IPS-20b (cell line): ENCODE data around the gene TMIE.

Experiments used
- H3K27ac ChIP-seq: one replicate; pipeline ENCODE4 v1.5.1; 2013; ENCODE audit warnings: low read length
- H3K27me3 ChIP-seq: 2 replicates; pipeline ENCODE4 v1.6.1; 2013; ENCODE audit warnings: mild to moderate bottlenecking, low read length, inconsistent platforms; ENCODE audit not compliant: insufficient read depth
- H3K36me3 ChIP-seq: 2 replicates; pipeline ENCODE4 v1.6.1; 2013; ENCODE audit warnings: low read depth, mild to moderate bottlenecking, inconsistent platforms, low read length, moderate library complexity; ENCODE audit not compliant: insufficient read depth
- H3K4me1 ChIP-seq: 2 replicates; pipeline ENCODE4 v1.6.1; 2013; ENCODE audit warnings: mild to moderate bottlenecking, control low read depth, inconsistent platforms, low read length, moderate library complexity; ENCODE audit not compliant: insufficient read depth
- H3K4me3 ChIP-seq: 2 replicates; pipeline ENCODE4 v1.5.1; 2013; ENCODE audit warnings: mild to moderate bottlenecking, low read length, inconsistent platforms
- H3K9ac ChIP-seq: 2 replicates; pipeline ENCODE4 v1.6.1; 2013; ENCODE audit warnings: low read depth, mild to moderate bottlenecking, inconsistent platforms, low read length, moderate library complexity
- H3K9me3 ChIP-seq: 2 replicates; pipeline ENCODE4 v1.6.1; 2013; ENCODE audit warnings: mild to moderate bottlenecking, low read depth, low read length, inconsistent platforms; ENCODE audit not compliant: insufficient read depth

TMIE gene

GRCh38 chr3:46679681-46680080 lies 21.5 kb upstream of the TMIE start:
- Histone ChIP-seq H3K4me1 (no peaks in the 10 kb centered on the region), H3K9ac (no peak overlapping the region), H3K27ac (no peak overlapping the region), H3K9me3 (no peaks in the 10 kb centered on the region), H3K4me3 (no peak overlapping the region), H3K27me3 (no peaks in the 10 kb centered on the region), H3K36me3 (no peaks in the 10 kb centered on the region)

- H3K27me3 ChIP-seq, result no peaks in the 10 kb centered on the region
- no peaks in the 10 kb centered on the region for H3K36me3 ChIP-seq
- H3K9me3 ChIP-seq, result no peaks in the 10 kb centered on the region
- no peak overlapping the region for H3K9ac ChIP-seq
- no peak overlapping the region for H3K27ac ChIP-seq
- no peak overlapping the region for H3K4me3 ChIP-seq
- H3K4me1 ChIP-seq, result no peaks in the 10 kb centered on the region
Measured at GRCh38 chr3:46680298-46680826, 20.8 kb upstream of the TMIE start.

DNA sequence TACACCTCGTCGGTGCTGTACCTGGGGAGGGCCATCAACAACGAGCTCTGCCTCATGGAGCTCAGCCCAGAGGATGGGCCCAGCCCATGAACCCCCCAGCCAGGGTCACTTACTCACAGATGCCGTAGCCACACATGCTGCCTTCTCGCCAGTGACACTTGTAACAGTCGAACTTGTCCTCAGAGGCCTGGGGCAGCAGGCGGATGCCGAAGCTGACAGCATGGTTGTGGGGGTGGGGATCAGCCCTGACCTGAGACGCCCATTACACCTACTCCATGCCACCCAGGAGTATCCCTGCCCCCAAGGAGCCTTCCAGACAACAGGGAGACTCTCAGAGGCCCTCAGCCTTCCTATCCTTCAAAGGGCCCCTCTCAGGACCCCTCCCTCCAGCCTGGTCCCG lies 19.8 kb upstream of the TMIE start:
- Histone ChIP-seq H3K36me3 (no peaks in the 10 kb centered on the region), H3K4me1 (no peaks in the 10 kb centered on the region), H3K9ac (no peak overlapping the region), H3K27me3 (no peaks in the 10 kb centered on the region), H3K9me3 (no peaks in the 10 kb centered on the region), H3K27ac (no peak overlapping the region), H3K4me3 (no peak overlapping the region)

GRCh38 chr3:46681856-46682540 lies 19.2 kb upstream of the TMIE start:
- Histone ChIP-seq H3K36me3 (no peaks in the 10 kb centered on the region), H3K27ac (no peak overlapping the region), H3K4me1 (no peaks in the 10 kb centered on the region), H3K9me3 (no peaks in the 10 kb centered on the region), H3K9ac (no peak overlapping the region), H3K4me3 (no peak overlapping the region), H3K27me3 (no peaks in the 10 kb centered on the region)

DNA sequence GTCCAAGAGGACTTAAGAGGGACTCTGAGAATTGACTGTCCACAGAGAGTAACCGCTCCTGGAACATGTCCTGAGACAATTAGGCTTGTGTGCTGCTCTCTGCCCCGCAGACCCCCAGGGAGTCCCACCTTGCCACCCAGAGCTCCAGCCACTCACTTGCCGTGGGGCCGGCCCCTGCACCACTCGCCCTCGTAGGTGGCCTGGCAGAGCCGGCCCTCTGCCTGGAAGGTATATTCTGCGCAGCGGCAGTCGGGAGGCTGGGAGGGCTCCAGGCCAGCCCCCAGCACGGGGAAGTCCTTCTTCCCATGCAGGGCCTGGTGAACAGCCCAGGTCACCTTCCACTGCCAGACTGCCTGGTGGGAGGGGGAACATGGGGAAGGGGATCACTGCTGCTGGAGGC lies 18.2 kb upstream of the TMIE start:
- no peak overlapping the region for H3K9ac ChIP-seq
- H3K36me3 ChIP-seq, result no peaks in the 10 kb centered on the region
- H3K27ac ChIP-seq, result no peak overlapping the region
- no peaks in the 10 kb centered on the region for H3K4me1 ChIP-seq
- no peaks in the 10 kb centered on the region for H3K27me3 ChIP-seq
- H3K4me3 ChIP-seq, result no peak overlapping the region
- H3K9me3 ChIP-seq, result no peaks in the 10 kb centered on the region

DNA sequence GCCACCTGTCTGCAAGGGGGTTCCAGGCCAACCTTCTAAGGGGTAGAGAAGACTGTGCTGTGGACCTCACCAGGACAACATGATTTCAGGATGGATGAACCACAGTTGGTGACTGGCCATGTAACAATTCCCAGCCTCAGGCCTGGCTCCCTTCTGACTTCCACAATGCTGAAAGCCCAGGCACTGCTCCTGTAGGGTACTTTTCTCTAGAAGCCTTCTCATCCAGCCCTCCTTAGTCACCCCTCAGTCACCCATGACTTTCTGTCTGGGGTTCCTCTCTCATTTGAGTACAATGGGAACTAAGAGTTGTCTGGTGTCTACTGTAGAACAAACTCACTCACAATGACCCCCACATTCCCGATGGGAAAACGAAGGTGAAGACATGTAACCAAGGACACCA lies 16.3 kb upstream of the TMIE start:
- H3K36me3 ChIP-seq, result no peaks in the 10 kb centered on the region
- no peak overlapping the region for H3K4me3 ChIP-seq
- H3K9me3 ChIP-seq, result no peaks in the 10 kb centered on the region
- no peaks in the 10 kb centered on the region for H3K27me3 ChIP-seq
- H3K9ac ChIP-seq, result no peak overlapping the region
- no peaks in the 10 kb centered on the region for H3K4me1 ChIP-seq
- no peak overlapping the region for H3K27ac ChIP-seq

- no peak overlapping the region for H3K4me3 ChIP-seq
- no peaks in the 10 kb centered on the region for H3K36me3 ChIP-seq
Measured at GRCh38 chr3:46685446-46685845, 15.7 kb upstream of the TMIE start.

GRCh38 chr3:46690798-46691197 lies 10.4 kb upstream of the TMIE start:
- Histone ChIP-seq H3K27ac (no peak overlapping the region), H3K9ac (no peak overlapping the region)

More at GRCh38 chr3:46685446-46685845, 15.7 kb upstream of the TMIE start:
- no peak overlapping the region for H3K27ac ChIP-seq
- no peaks in the 10 kb centered on the region for H3K9me3 ChIP-seq
- H3K9ac ChIP-seq, result no peak overlapping the region
- no peaks in the 10 kb centered on the region for H3K4me1 ChIP-seq
- no peaks in the 10 kb centered on the region for H3K27me3 ChIP-seq

DNA sequence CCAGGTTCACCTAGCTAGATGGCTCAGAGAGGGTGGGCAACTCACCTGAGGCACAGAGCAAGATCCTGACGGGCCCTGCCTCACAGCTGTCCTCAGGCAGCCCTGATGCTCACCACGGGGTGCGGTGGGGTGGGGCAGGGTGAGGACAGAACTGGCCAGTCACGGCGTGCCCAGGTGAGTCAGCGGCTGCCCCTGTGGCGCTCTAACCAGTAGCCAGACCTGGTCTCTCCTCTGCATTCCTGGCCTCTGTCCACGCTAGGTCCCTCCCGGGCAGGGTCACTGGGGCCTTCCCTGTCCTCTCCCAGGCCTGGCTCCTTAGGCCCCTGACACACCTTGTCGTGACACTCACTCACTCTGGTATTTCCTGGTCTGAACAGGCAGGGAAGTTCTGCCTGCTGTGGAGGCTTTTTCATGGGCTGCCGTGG lies 8.6 kb upstream of the TMIE start:
- Histone ChIP-seq H3K4me3 (peak overlapping the region; percentile 63), H3K9me3 (no peaks in the 10 kb centered on the region), H3K36me3 (no peaks in the 10 kb centered on the region), H3K27ac (no peak overlapping the region), H3K27me3 (peaks cover 35% of the 10 kb centered on the region), H3K9ac (peak overlapping the region; percentile 30; the same call in 1 of the 2 replicates), H3K4me1 (peaks cover 6% of the 10 kb centered on the region)

More at GRCh38 chr3:46690798-46691197, 10.4 kb upstream of the TMIE start:
- peaks cover 35% of the 10 kb centered on the region for H3K27me3 ChIP-seq
- H3K36me3 ChIP-seq, result no peaks in the 10 kb centered on the region
- no peak overlapping the region for H3K4me3 ChIP-seq
- H3K4me1 ChIP-seq, result peaks cover 6% of the 10 kb centered on the region
- no peaks in the 10 kb centered on the region for H3K9me3 ChIP-seq

DNA sequence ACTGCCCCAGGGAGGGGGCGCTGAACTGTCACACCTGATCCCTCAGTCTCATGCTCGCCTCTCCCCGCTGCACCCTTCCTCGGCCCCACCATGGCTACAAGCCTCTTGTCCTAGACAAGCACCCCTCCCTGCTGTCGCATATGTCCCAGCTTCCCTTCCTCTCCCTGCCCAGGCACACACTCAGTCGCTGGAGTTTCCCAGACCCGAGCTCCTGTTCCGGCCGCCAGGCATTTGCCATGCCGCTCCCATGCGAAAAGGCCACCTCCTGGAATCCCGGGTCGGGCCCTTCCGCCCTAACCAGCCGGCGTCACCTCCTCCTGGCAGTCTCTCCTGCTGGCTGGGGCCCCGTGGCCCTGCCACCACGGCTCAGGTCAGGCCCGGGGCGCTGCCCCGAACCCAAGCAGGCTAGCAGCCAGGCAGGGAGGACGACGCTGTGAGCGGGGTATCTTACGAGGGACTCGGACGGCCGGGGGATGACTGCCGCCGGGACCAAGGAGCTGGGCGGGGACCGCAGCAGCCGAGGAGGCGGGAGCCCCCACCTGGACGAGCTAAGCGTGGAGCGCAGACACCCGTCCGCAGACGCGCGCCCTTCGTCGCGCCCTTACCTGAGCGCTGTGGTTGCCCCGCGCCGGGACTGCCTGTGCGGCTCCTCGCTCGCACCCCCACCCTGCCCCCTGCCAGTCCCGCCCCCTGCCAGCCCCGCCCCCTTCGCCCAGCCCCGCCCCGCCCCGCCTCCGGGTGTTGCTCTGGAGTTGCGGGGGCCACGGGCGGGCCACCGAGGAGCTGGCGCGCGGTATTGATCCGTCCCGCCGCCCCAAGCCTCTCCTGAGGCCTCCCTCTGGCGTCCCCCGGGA lies 7.9 kb upstream of the TMIE start, which contains the start of gene ALS2CL:
Gene ALS2CL, minus strand, starts transcription at position 642 of the 854 bp plus-strand sequence. CDS start 4,239 bp downstream, outside the sequence.
- Histone ChIP-seq H3K27ac (no peak within 1 kb of the TSS), H3K9me3 (no peaks in the 10 kb centered on the region), H3K9ac (peak within 1 kb of the TSS; percentile 30; the same call in 1 of the 2 replicates), H3K4me1 (peaks cover 6% of the 10 kb centered on the region), H3K36me3 (no peaks in the 10 kb centered on the region), H3K27me3 (peaks cover 35% of the 10 kb centered on the region), H3K4me3 (peak within 1 kb of the TSS; percentile 63)

GRCh38 chr3:46693892-46694226 lies 7.3 kb upstream of the TMIE start:
- no peak overlapping the region for H3K27ac ChIP-seq
- H3K36me3 ChIP-seq, result no peaks in the 10 kb centered on the region
- H3K9me3 ChIP-seq, result no peaks in the 10 kb centered on the region
- peak overlapping the region; percentile 47; the same call in 1 of the 2 replicates for H3K4me3 ChIP-seq
- peaks cover 6% of the 10 kb centered on the region for H3K4me1 ChIP-seq
- peaks cover 35% of the 10 kb centered on the region for H3K27me3 ChIP-seq
- no peak overlapping the region for H3K9ac ChIP-seq
